Uterus (tissue), 2 donors: ENCODE data around the gene GPR141.

ENCODE experiments used
- POLR2A ChIP-seq, 2 donors: fragments of 450-650 bp; IDR thresholded peaks; one replicate each; pipeline ENCODE4 v1.6.1; 2016; ENCODE audit warnings: antibody characterized with exemption in 2 of 2, mild to moderate bottlenecking in 1 of 2, moderate library complexity in 1 of 2
- TF ChIP-seq, protein P1 (sequence below), 4 experiments: fragments of 200-600 bp in 2 of 4; fragments of 450-650 bp in 2 of 4; sonication (generic) in 2 of 4; IDR thresholded peaks; one replicate each; pipeline ENCODE4 v1.5.1; 2016 to 2019; ENCODE audit warnings: antibody characterized with exemption in 4 of 4, mild to moderate bottlenecking in 2 of 4, moderate library complexity in 1 of 4

DNA sequence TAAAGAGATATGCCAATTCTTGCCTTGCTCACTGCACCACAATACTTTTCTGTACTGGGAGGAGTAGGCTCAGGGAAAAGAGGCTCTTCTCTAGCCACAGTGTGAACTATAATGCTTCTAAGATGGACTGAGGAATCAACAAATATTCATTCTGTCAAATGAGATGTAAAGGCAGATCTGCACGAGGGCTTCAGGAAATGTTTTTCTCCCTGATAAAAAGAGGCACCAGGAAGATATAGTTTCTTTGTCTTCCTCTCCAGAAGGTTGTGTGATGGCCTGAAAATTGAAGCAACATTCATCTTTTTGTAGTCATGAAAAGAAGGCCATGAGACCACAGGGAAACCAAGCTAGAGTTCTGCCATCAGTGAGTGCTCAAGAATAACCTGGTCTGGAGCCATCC is 85.7 kb downstream of the GPR141 start:
- TF ChIP-seq, protein P1, sequence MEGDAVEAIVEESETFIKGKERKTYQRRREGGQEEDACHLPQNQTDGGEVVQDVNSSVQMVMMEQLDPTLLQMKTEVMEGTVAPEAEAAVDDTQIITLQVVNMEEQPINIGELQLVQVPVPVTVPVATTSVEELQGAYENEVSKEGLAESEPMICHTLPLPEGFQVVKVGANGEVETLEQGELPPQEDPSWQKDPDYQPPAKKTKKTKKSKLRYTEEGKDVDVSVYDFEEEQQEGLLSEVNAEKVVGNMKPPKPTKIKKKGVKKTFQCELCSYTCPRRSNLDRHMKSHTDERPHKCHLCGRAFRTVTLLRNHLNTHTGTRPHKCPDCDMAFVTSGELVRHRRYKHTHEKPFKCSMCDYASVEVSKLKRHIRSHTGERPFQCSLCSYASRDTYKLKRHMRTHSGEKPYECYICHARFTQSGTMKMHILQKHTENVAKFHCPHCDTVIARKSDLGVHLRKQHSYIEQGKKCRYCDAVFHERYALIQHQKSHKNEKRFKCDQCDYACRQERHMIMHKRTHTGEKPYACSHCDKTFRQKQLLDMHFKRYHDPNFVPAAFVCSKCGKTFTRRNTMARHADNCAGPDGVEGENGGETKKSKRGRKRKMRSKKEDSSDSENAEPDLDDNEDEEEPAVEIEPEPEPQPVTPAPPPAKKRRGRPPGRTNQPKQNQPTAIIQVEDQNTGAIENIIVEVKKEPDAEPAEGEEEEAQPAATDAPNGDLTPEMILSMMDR (IDR thresholded peaks at IDR 0.05): no peak
- TF ChIP-seq POLR2A (IDR thresholded peaks at IDR 0.05): no peak
